ENCODE measurements around the gene S100B.

DNA sequence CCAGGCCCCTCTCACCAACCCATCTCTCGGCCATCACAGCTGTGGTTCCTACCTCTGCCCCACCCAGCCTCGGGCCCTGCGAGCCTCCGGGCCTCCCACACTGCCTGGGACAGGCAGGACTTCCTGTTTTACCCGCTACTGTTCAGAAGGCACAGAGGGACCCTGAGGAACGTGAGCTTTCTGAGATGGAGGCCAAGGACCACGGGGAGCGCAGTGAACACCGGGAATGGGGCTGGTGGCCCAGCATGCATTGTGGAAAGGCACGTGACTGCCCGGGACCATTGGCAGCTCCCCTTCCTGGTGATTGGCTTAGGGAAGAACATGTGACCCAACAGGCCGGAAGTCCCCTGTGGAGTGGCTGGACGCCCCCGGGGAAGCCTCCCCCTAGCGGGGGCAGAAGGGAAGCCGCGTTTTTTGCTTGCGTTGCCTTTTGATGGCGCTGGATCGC, 7.0 kb downstream of the S100B start:
- TF ChIP-seq, protein P1, sequence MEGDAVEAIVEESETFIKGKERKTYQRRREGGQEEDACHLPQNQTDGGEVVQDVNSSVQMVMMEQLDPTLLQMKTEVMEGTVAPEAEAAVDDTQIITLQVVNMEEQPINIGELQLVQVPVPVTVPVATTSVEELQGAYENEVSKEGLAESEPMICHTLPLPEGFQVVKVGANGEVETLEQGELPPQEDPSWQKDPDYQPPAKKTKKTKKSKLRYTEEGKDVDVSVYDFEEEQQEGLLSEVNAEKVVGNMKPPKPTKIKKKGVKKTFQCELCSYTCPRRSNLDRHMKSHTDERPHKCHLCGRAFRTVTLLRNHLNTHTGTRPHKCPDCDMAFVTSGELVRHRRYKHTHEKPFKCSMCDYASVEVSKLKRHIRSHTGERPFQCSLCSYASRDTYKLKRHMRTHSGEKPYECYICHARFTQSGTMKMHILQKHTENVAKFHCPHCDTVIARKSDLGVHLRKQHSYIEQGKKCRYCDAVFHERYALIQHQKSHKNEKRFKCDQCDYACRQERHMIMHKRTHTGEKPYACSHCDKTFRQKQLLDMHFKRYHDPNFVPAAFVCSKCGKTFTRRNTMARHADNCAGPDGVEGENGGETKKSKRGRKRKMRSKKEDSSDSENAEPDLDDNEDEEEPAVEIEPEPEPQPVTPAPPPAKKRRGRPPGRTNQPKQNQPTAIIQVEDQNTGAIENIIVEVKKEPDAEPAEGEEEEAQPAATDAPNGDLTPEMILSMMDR (IDR thresholded peaks at IDR 0.05), result no peak
- no peak for TF ChIP-seq POLR2A (IDR thresholded peaks at IDR 0.05)
